Uterus (tissue), 2 donors: Measurements from ENCODE around the gene HPSE2.

Experiments used
- CTCF ChIP-seq, 4 experiments: fragments of 200-600 bp in 2 of 4; fragments of 450-650 bp in 2 of 4; sonication (generic) in 2 of 4; IDR thresholded peaks; one replicate each; pipeline ENCODE4 v1.5.1; 2016 to 2019; ENCODE audit warnings: antibody characterized with exemption in 4 of 4, mild to moderate bottlenecking in 2 of 4, moderate library complexity in 1 of 4
- POLR2A ChIP-seq, 2 donors: fragments of 450-650 bp; IDR thresholded peaks; one replicate each; pipeline ENCODE4 v1.6.1; 2016; ENCODE audit warnings: antibody characterized with exemption in 2 of 2, mild to moderate bottlenecking in 1 of 2, moderate library complexity in 1 of 2

GRCh38 chr10:98460837-98461499 is 774.7 kb downstream of the HPSE2 start:
- TF ChIP-seq CTCF (IDR thresholded peaks at IDR 0.05) (no peak), POLR2A (IDR thresholded peaks at IDR 0.05) (no peak)
